Cardiac septum (tissue), 1 donor: ENCODE data around the gene LAMA3. TPM values are rescaled to one million over a fixed set of nuclear protein-coding genes. Genes with fewer than 3 reads are reported as not detected.

Experiments used
- DNase-seq: peaks from one replicate; pipeline ENCODE4 v3.0.0-alpha.2; 2020; ENCODE audit warnings: low spot score
- intact Hi-C: fragments of 100-400 bp; cut with DNase I; formaldehyde crosslinking; loops from one replicate; pipeline ENCODE4 v1.14.0; 2022
- total RNA-seq: library from RNA; stranded (reverse); fragmentation: NEBNext Ultra II Directional; extraction: Animal tissue kit (Norgen Biotek cat#: 25700); gene quantifications from one replicate; pipeline ENCODE4 v1.2.1, GENCODE V29; 2021
- donor health status: DM: no; HTN: no; CAD: no.

The LAMA3 gene
- total RNA-seq, 1 donor from 2014 or later, result 3.0 TPM

GRCh38 chr18:23664674-23665073, 24.6 kb upstream of the LAMA3 start:
- DNase-seq, result no peak
- intact Hi-C loops, result no loop called here

- no peak for DNase-seq
- intact Hi-C loops, result no loop called here
Observed at GRCh38 chr18:23667114-23667513, 22.1 kb upstream of the LAMA3 start.

DNA sequence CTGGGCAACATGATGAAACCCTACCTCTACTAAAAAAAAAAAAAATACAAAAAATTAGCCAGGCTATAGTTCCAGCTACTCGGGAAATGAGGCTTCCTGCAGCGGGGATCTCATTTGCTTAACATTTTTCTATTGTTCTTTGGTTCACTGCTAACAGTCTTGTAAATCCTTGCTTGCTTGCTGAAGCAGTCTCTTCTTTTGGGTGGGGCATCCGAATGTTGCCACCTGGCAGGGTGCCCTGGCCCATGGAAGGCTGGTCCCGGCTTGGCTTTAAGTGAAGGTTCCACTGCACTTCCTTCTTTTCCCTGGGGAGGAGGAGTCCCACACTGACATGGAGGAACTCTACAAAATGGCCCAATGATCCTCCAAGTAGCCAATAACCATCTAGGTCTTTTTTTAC, 20.5 kb upstream of the LAMA3 start:
- no peak for DNase-seq
- intact Hi-C loops, result no loop called here

DNA sequence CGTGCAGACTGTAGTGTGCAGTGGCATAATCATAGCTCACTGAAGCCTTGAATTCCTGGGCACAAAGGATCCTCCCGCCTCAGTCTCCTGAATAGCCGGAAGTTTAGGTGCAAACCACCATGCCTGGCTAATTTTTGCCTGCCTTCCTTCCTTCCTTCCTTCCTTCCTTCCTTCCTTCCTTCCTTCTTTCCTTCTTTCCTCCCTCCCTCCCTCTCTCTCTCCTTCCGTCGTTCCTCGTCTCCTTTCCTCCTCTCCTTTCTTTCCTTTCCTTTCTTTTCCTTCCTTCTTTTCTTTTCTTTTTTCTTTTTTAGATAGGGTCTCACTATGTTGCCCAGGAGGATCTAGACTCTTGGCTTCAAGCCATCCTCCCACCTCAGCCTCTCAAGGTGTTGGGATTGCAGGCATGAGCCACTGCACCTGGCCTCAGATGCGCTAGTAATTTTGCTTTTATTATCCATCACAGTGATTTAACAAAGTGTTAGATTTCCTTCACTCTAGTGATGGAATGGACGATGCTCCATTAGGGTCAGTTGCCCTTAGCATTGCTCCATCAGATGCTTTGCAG, 20.0 kb upstream of the LAMA3 start:
- DNase-seq, result no peak
- intact Hi-C loops, result no loop called here

DNA sequence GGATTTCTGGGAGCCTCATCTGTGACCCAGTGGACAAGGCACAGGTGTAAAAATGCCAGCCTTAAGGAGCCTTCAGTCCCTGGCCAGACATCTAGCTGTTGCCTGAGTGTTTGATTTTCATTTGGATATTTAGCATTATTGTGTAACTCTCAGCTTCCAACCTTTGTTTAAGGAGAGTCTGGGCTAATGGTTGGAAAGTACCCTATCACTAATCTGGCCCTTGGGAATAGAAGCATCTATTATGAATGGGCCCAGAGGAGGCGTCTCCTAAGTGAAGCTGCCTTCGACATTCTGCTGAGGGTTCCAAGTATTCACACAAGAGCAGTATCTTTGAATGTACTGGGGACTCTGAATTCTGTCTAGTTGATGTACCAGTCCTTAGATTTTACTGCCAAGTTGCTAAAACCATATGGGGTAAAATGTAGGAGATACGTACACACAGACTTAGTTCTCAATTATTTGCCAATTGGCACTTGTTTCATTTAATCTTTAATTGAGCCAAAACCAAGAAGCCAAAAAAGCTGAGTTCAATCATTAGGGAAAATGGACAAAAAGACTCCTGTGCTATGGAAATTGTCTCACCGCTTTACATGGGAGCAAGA, 19.3 kb upstream of the LAMA3 start:
- no peak for DNase-seq
- intact Hi-C loops, result no loop called here

GRCh38 chr18:23671564-23671963, 17.7 kb upstream of the LAMA3 start:
- DNase-seq, result no peak
- intact Hi-C loops, result no loop called here

GRCh38 chr18:23673725-23674124, 15.5 kb upstream of the LAMA3 start:
- intact Hi-C loops, result no loop called here
- no peak for DNase-seq

DNA sequence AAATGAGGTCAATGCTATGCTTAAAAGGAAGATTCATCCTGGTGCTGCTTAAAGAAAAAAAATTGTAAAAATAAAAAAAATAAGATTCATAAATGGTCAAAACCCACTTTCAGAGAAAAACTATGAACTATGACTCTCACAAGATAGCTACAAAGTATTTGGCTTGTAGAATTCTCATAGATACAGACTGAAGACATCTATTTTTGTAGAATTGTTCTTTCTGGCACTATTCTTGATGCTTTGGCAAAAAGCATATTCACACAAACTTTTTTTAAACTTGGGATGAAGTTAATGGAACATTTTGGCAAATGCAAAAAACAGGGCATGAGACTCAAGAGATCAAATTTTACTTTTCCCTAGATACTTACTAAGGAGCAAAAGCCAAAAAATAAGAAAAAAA, 14.0 kb upstream of the LAMA3 start:
- intact Hi-C loops, result no loop called here
- no peak for DNase-seq

- DNase-seq, result no peak
- intact Hi-C loops, result no loop called here
Observed at GRCh38 chr18:23675896-23676295, 13.4 kb upstream of the LAMA3 start.

DNA sequence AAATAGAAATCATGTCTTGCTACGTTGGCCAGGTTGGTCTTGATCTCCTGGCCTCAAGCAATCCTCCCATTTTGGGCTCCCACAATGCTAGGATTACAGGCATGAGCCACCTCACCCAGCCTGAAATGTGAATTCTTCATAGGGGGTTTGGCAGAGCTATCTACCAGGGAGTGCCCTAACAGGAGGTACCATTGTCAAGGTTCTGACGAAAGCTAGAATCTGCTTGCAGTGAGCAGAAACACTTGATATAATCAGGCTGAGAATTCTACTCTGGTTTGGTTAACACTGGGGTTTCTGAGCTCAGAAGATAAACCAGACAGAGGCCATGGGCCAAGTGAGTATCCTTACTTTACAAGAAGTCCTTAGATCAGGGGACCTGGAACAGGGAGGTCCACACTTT, 7.2 kb upstream of the LAMA3 start:
- no peak for DNase-seq
- intact Hi-C loops, result no loop called here

DNA sequence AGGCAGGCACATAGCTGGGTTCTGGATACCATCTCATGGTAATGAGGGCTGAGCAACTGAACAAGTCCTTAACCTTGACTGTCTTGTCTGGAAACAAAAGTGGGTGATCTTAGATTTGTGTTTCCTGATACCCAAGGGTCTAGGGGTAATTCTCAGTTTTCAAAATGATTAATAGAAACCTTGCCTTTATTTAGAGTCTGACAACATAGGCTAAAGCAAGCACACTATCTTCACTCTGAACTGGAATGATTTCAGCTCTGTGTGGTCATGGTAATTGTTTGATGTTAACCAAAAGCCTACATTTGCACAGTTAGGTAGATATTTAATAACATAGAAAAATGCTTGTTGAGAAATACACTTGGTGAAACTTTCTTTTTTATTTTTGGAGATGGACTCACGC, 6.8 kb upstream of the LAMA3 start:
- DNase-seq, result no peak
- intact Hi-C loops, result no loop called here

DNA sequence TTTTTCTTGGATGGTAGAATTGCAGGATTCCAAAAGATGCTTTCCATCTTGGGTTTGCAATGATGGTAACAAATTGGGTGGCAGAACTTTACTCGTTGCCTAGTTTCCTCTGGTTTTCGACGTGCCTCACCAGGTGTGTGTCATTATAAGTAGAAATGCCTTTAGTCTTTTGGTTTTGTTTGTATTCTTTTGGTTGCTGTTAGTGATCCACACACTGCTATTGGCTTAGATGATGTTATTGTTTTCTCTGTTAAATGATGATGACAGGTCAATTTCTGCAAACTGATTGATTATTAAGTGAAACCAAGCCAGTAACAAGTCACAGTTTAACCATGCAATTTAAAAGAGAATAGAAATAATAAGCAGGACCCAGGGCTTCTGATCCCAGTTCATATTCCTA, 6.1 kb upstream of the LAMA3 start:
- no peak for DNase-seq
- intact Hi-C loops, result no loop called here

DNA sequence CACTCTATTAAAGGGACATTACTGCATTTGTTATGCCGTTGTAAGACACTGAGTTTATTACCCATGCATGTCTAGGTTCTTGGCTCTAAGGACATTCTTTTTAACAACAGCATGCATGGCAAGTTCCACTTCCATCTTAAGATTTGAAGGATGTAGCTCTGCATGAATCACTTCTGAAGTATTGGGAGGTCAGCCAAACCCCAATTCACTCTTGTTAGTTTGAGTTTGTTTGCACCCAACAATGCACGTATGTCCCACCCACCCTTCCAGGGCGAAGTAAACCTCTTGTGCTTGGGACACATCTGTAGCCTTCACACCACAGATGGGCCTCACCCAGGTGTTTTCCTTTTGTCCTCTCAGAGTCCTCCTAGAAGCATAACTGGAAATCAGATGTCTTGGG, 5.6 kb upstream of the LAMA3 start:
- intact Hi-C loops, result no loop called here
- no peak for DNase-seq

- DNase-seq, result no peak
- intact Hi-C loops, result no loop called here
Observed at GRCh38 chr18:23684515-23685197, 4.6 kb upstream of the LAMA3 start.

- intact Hi-C loops, result no loop called here
- no peak for DNase-seq
Observed at GRCh38 chr18:23688528-23688927, 725 bp upstream of the LAMA3 start.

GRCh38 chr18:23689616-23690504, 607 bp downstream of the LAMA3 start:
- intact Hi-C loops, result no loop called here
- no peak for DNase-seq

DNA sequence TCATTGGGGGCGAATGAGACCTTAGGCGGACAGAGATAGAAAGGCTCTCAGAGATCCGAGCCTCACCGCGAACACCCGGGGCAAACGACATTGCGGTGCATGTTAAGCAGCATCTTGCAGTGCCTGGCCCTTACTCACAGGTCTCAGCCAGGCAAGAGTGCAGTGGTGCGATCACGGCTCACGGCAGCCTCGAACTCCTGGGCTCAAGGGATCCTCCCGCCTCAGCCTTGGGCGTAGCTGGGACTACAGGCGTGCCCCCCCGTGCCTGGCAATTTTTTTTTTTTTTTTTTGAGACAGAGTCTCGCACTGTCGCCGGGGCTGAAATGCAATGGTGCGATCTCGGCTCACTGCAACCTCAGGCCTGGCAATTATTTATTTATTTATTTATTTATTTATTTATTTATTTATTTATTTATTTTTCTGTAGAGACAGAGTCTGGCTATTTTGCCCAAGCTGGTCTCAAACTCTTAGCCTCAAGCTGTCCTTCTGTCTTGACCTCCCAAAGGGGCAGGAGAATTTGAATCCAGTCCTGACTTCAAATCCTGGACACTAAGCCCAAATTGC, 1.3 kb downstream of the LAMA3 start:
- intact Hi-C loops, result no loop called here
- DNase-seq, result no peak

DNA sequence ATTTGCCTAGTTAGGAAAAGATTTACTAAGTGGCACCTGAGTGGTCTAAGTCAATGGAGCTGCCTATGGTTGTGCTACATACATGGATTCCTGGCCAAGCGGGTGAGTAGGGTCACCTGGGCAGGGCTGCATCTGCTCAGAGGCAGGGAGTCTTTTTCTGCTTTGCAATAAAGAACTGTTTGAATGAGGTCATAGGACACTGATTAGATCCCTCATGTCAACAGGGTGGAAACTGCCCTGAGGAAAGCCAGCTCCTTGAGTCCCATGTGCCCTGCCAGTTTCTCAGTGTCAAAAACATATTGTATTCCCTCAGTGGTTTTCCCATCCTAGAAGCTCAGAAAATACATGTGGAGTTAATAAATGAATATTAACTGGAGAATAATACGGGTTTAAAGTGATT, 4.6 kb downstream of the LAMA3 start:
- intact Hi-C loops, result no loop called here
- DNase-seq, result no peak

- DNase-seq, result no peak
- intact Hi-C loops, result no loop called here
Observed at GRCh38 chr18:23694637-23695430, 5.6 kb downstream of the LAMA3 start.
